ENCODE data around the gene SYTL1.

Gene SYTL1

GRCh38 chr1:27296773-27297291, 45.0 kb upstream of the SYTL1 start:
- Histone ChIP-seq H4K8ac (ENCODE audit: low read length) (peak overlapping the region; percentile 5), H3K18ac (ENCODE audit: low read depth in 1 of 2, low read length in 2 of 2) (peak overlapping the region; percentile 46 to 76), H3K27me3 (ENCODE audit: control insufficient read depth in 1 of 2, insufficient read depth in 1 of 2, low read length in 2 of 2) (no peaks in the 10 kb centered on the region), H3K9ac (ENCODE audit: low read length) (peak overlapping the region; percentile 6), H3K36me3 (ENCODE audit: control insufficient read depth in 1 of 2, insufficient read depth in 2 of 2, low read depth in 1 of 2, low read length in 2 of 2) (peaks cover 29 to 61% of the 10 kb centered on the region in 2 experiments), H2AFZ (ENCODE audit: low read depth, low read length) (no peak overlapping the region), H3K4me2 (ENCODE audit: low read length, poor library complexity, severe bottlenecking) (no peak overlapping the region), H3K79me1 (replicated peaks; ENCODE audit: low read length, poor library complexity, severe bottlenecking) (no peaks in the 10 kb centered on the region), H2BK120ac (ENCODE audit: low read depth, low read length) (no peak overlapping the region), H3K4me1 (ENCODE audit: control insufficient read depth, insufficient read depth, low read depth, low read length) (peaks cover 39% of the 10 kb centered on the region), H3K4ac (ENCODE audit: low read depth in 1 of 2, low read length in 2 of 2) (peak overlapping the region; percentile 40 to 85), H2BK12ac (ENCODE audit: low read length in 2 of 2) (peak overlapping the region; percentile 51 to 93), H3K14ac (ENCODE audit: low read length in 2 of 2) (peak overlapping the region in 1 of 2 experiments; percentile 35), H2AK5ac (ENCODE audit: low read length, severe bottlenecking) (peak overlapping the region; percentile 97), H2BK5ac (ENCODE audit: low read depth, low read length, poor library complexity, severe bottlenecking) (no peak overlapping the region), H3K27ac (ENCODE audit: low read length, poor library complexity, severe bottlenecking) (no peak overlapping the region), H3K23ac (ENCODE audit: low read length in 2 of 2) (no peak overlapping the region), H2BK15ac (ENCODE audit: low read depth, poor library complexity, severe bottlenecking) (peak overlapping the region; percentile 82), H3K4me3 (ENCODE audit: insufficient read depth in 1 of 2, low read depth in 1 of 2, low read length in 2 of 2) (no peak overlapping the region), H3K9me3 (ENCODE audit: control insufficient read depth, low read length) (no peaks in the 10 kb centered on the region), H4K91ac (ENCODE audit: low read length) (peak overlapping the region; percentile 48)
- WGBS = 39% methylated on average over 10 of the region's 10 CpGs
- DNase-seq = peak; percentile 68

- H3K4me2 ChIP-seq (ENCODE audit: low read length, poor library complexity, severe bottlenecking) = no peak overlapping the region
- H3K9ac ChIP-seq (ENCODE audit: low read length) = no peak overlapping the region
- no peaks in the 10 kb centered on the region for H3K79me1 ChIP-seq (replicated peaks; ENCODE audit: low read length, poor library complexity, severe bottlenecking)
- peak overlapping the region; percentile 97 for H2AK5ac ChIP-seq (ENCODE audit: low read length, severe bottlenecking)
- H4K8ac ChIP-seq (ENCODE audit: low read length) = no peak overlapping the region
- H3K27me3 ChIP-seq (ENCODE audit: control insufficient read depth in 1 of 2, insufficient read depth in 1 of 2, low read length in 2 of 2) = no peaks in the 10 kb centered on the region
- no peak for DNase-seq
- H3K4me1 ChIP-seq (ENCODE audit: control insufficient read depth, insufficient read depth, low read depth, low read length) = peaks cover 40% of the 10 kb centered on the region
- H2BK120ac ChIP-seq (ENCODE audit: low read depth, low read length) = no peak overlapping the region
- H3K4ac ChIP-seq (ENCODE audit: low read depth in 1 of 2, low read length in 2 of 2) = peak overlapping the region; percentile 3 to 68
- H3K4me3 ChIP-seq (ENCODE audit: insufficient read depth in 1 of 2, low read depth in 1 of 2, low read length in 2 of 2) = no peak overlapping the region
- peak overlapping the region; percentile 8 to 77 for H2BK12ac ChIP-seq (ENCODE audit: low read length in 2 of 2)
- peaks cover 29 to 61% of the 10 kb centered on the region in 2 experiments for H3K36me3 ChIP-seq (ENCODE audit: control insufficient read depth in 1 of 2, insufficient read depth in 2 of 2, low read depth in 1 of 2, low read length in 2 of 2)
- H4K91ac ChIP-seq (ENCODE audit: low read length) = peak overlapping the region; percentile 86
- no peaks in the 10 kb centered on the region for H3K9me3 ChIP-seq (ENCODE audit: control insufficient read depth, low read length)
- H3K23ac ChIP-seq (ENCODE audit: low read length in 2 of 2) = no peak overlapping the region
- no peak overlapping the region for H3K27ac ChIP-seq (ENCODE audit: low read length, poor library complexity, severe bottlenecking)
- no peak overlapping the region for H2AFZ ChIP-seq (ENCODE audit: low read depth, low read length)
- H3K14ac ChIP-seq (ENCODE audit: low read length in 2 of 2) = peak overlapping the region in 1 of 2 experiments; percentile 4
- H3K18ac ChIP-seq (ENCODE audit: low read depth in 1 of 2, low read length in 2 of 2) = peak overlapping the region; percentile 3 to 50
- WGBS = 93% methylated on average over 3 of the region's 3 CpGs
- H2BK15ac ChIP-seq (ENCODE audit: low read depth, poor library complexity, severe bottlenecking) = peak overlapping the region; percentile 34
- no peak overlapping the region for H2BK5ac ChIP-seq (ENCODE audit: low read depth, low read length, poor library complexity, severe bottlenecking)
Observed at GRCh38 chr1:27297903-27298302, 43.9 kb upstream of the SYTL1 start.

GRCh38 chr1:27298632-27299384, 43.0 kb upstream of the SYTL1 start:
- H4K91ac ChIP-seq (ENCODE audit: low read length) = peak overlapping the region; percentile 48
- whole genome bisulfite sequencing = 89% methylated on average over 8 of the region's 8 CpGs

More at GRCh38 chr1:27298632-27299384, 43.0 kb upstream of the SYTL1 start:
- Histone ChIP-seq H3K27ac (ENCODE audit: low read length, poor library complexity, severe bottlenecking) (peak overlapping the region; percentile 98), H3K23ac (ENCODE audit: low read length in 2 of 2) (no peak overlapping the region), H3K14ac (ENCODE audit: low read length in 2 of 2) (no peak overlapping the region), H3K4me2 (ENCODE audit: low read length, poor library complexity, severe bottlenecking) (no peak overlapping the region), H2AK5ac (ENCODE audit: low read length, severe bottlenecking) (peak overlapping the region; percentile 97), H3K36me3 (ENCODE audit: control insufficient read depth in 1 of 2, insufficient read depth in 2 of 2, low read depth in 1 of 2, low read length in 2 of 2) (peaks cover 32 to 61% of the 10 kb centered on the region in 2 experiments), H3K4ac (ENCODE audit: low read depth in 1 of 2, low read length in 2 of 2) (peak overlapping the region; percentile 33 to 96), H2BK12ac (ENCODE audit: low read length in 2 of 2) (peak overlapping the region; percentile 81 to 97), H2AFZ (ENCODE audit: low read depth, low read length) (no peak overlapping the region), H2BK120ac (ENCODE audit: low read depth, low read length) (peak overlapping the region; percentile 82), H2BK5ac (ENCODE audit: low read depth, low read length, poor library complexity, severe bottlenecking) (peak overlapping the region; percentile 66), H3K18ac (ENCODE audit: low read depth in 1 of 2, low read length in 2 of 2) (peak overlapping the region; percentile 93 to 98), H2BK15ac (ENCODE audit: low read depth, poor library complexity, severe bottlenecking) (peak overlapping the region; percentile 37), H3K9me3 (ENCODE audit: control insufficient read depth, low read length) (no peaks in the 10 kb centered on the region), H3K4me1 (ENCODE audit: control insufficient read depth, insufficient read depth, low read depth, low read length) (peaks cover 40% of the 10 kb centered on the region), H4K8ac (ENCODE audit: low read length) (peak overlapping the region; percentile 92), H3K79me1 (replicated peaks; ENCODE audit: low read length, poor library complexity, severe bottlenecking) (peaks cover 3% of the 10 kb centered on the region), H3K9ac (ENCODE audit: low read length) (peak overlapping the region; percentile 68), H3K27me3 (ENCODE audit: control insufficient read depth in 1 of 2, insufficient read depth in 1 of 2, low read length in 2 of 2) (no peaks in the 10 kb centered on the region), H3K4me3 (ENCODE audit: insufficient read depth in 1 of 2, low read depth in 1 of 2, low read length in 2 of 2) (no peak overlapping the region)
- no peak for DNase-seq
